Vein endothelial cell (primary cell): Measurements from ENCODE around the gene ZNF646. TPM values are rescaled to one million over a fixed set of nuclear protein-coding genes. Genes with fewer than 3 reads are reported as not detected.

Experiments
- total RNA-seq: library from RNA; depleted of rRNA; stranded (reverse); fragments of >200 nt; gene quantifications from 2 replicates; pipeline ENCODE4 v1.2.3, GENCODE V29; 2012

Gene ZNF646
- total RNA-seq: 20.8 and 23.5 TPM in 2 replicates

GRCh38 chr16:31073970-31074813 is at the start of gene ZNF646, which contains the start of gene ZNF668:
Gene ZNF646 (plus strand): TSS chr16:31074422. CDS start chr16:31076325, 1,903 bp downstream.
Gene ZNF668 (minus strand): TSS chr16:31074240. CDS start chr16:31064459, 9,781 bp downstream.

GRCh38 chr16:31032736-31033708 is 41.2 kb upstream of the ZNF646 start, which contains the start of gene STX4:
Gene STX4 (plus strand): TSS chr16:31033558. CDS start chr16:31033806, 248 bp downstream.

GRCh38 chr16:31088459-31089183 is 14.4 kb downstream of the ZNF646 start, which contains the start of gene PRSS53:
Gene PRSS53 (minus strand): TSS chr16:31088943. CDS start chr16:31088809, 134 bp downstream.

GRCh38 chr16:31094424-31095120 is 20.4 kb downstream of the ZNF646 start, which contains the start of gene VKORC1:
Gene VKORC1 (minus strand): TSS chr16:31094797. CDS start chr16:31094729, 68 bp downstream.

GRCh38 chr16:31108035-31108793 is 34.0 kb downstream of the ZNF646 start, which contains the start of gene BCKDK:
Gene BCKDK (plus strand): TSS chr16:31108386. CDS start chr16:31109224, 838 bp downstream.

GRCh38 chr16:31117384-31118222 is 43.4 kb downstream of the ZNF646 start, which contains the start of gene KAT8:
Gene KAT8 (plus strand): TSS chr16:31117664. CDS start chr16:31117682, 18 bp downstream.

Other genes with a start within 250 kb of the ZNF646 start
- 25.7 and 31.0 TPM in 2 replicates for gene BCL7C, start 180.3 kb upstream of the ZNF646 start, total RNA-seq
- 0.19 and 0.65 TPM in 2 replicates for gene CTF1, start 177.8 kb upstream of the ZNF646 start, total RNA-seq
- 33.7 and 42.1 TPM in 2 replicates for gene FBXL19, start 150.8 kb upstream of the ZNF646 start, total RNA-seq
- 24.2 and 26.8 TPM in 2 replicates for gene ORAI3, start 125.4 kb upstream of the ZNF646 start, total RNA-seq
- 5.1 and 16.0 TPM in 2 replicates for gene SETD1A, start 116.7 kb upstream of the ZNF646 start, total RNA-seq
- gene HSD3B7, start 89.2 kb upstream of the ZNF646 start, total RNA-seq: 15.6 and 22.2 TPM in 2 replicates
- 0.33 and 0.48 TPM in 2 replicates for gene STX1B, start 63.8 kb upstream of the ZNF646 start, total RNA-seq
- 22.5 and 25.1 TPM in 2 replicates for gene STX4, start 40.9 kb upstream of the ZNF646 start, total RNA-seq
- 12.4 and 16.0 TPM in 2 replicates for gene ZNF668, start 182 bp upstream of the ZNF646 start, total RNA-seq
- gene PRSS53, start 14.5 kb downstream of the ZNF646 start, total RNA-seq: 1.3 and 2.3 TPM in 2 replicates
- gene VKORC1, start 20.4 kb downstream of the ZNF646 start, total RNA-seq: 60.6 and 96.4 TPM in 2 replicates
- gene BCKDK, start 34.0 kb downstream of the ZNF646 start, total RNA-seq: 45.9 and 56.5 TPM in 2 replicates
- 36.1 and 40.2 TPM in 2 replicates for gene KAT8, start 43.2 kb downstream of the ZNF646 start, total RNA-seq
- gene PRSS8, start 61.3 kb downstream of the ZNF646 start, total RNA-seq: not detected in 2 replicates
- 0.10 and 0.65 TPM in 2 replicates for gene PRSS36, start 75.6 kb downstream of the ZNF646 start, total RNA-seq
- 45.4 and 58.8 TPM in 2 replicates for gene FUS, start 105.7 kb downstream of the ZNF646 start, total RNA-seq
- 33.2 and 53.9 TPM in 2 replicates for gene PYCARD, start 128.3 kb downstream of the ZNF646 start, total RNA-seq
- under 0.01 TPM in 1 of 2 replicates, not detected in the other for gene TRIM72, start 139.7 kb downstream of the ZNF646 start, total RNA-seq
- not detected in 2 replicates for gene PYDC1, start 142.7 kb downstream of the ZNF646 start, total RNA-seq
- gene ITGAM, start 185.6 kb downstream of the ZNF646 start, total RNA-seq: not detected in 2 replicates